ENCODE results near the gene PXDN. TPM values are rescaled to one million over a fixed set of nuclear protein-coding genes. Genes with fewer than 3 reads are reported as not detected.
"Not testable (repeated sequence)": the region's sequence is repeated elsewhere in the genome, so short reads cannot be mapped to it uniquely, and the experiment has no call there.

The PXDN gene
- polyA plus RNA-seq, 6 donors from 2014 or later: 1.3 TPM; not detected in 4

GRCh38 chr2:1633936-1634587 lies 110.3 kb downstream of the PXDN start:
- DNase-seq: no peak
- H3K4me1 Mint-ChIP-seq: no peaks in the 10 kb centered on the region
- H3K36me3 Mint-ChIP-seq: no peaks in the 10 kb centered on the region
- ATAC-seq (ENCODE audit: low read depth in 2 of 2): no peak
- peaks cover 3 to 8% (median 6%) of the 10 kb centered on the region in 3 donors for H3K27me3 Mint-ChIP-seq
- H3K27ac Mint-ChIP-seq: peak overlapping the region in 1 of 6 donors; percentile 37
- H3K9me3 Mint-ChIP-seq: no peaks in the 10 kb centered on the region
- H3K4me3 Mint-ChIP-seq: no peak overlapping the region

- peak overlapping the region in 1 of 6 donors; percentile 15 for H3K27ac Mint-ChIP-seq
- DNase-seq (no peak), ATAC-seq (ENCODE audit: low read depth in 2 of 2) (no peak)
- H3K9me3 Mint-ChIP-seq: no peaks in the 10 kb centered on the region
- H3K36me3 Mint-ChIP-seq: no peaks in the 10 kb centered on the region
- H3K27me3 Mint-ChIP-seq: peaks cover 3 to 11% (median 8%) of the 10 kb centered on the region in 3 donors
- peak overlapping the region in 1 of 8 donors; percentile 44 for H3K4me3 Mint-ChIP-seq
- no peaks in the 10 kb centered on the region for H3K4me1 Mint-ChIP-seq
Measured at GRCh38 chr2:1633092-1633671, 111.1 kb downstream of the PXDN start.

GRCh38 chr2:1632510-1632909 lies 111.8 kb downstream of the PXDN start:
- no peak for ATAC-seq (ENCODE audit: low read depth in 2 of 2)

GRCh38 chr2:1632002-1632348 lies 112.3 kb downstream of the PXDN start:
- Mint-ChIP-seq H3K27me3 (peaks cover under 1 to 12% (median 9%) of the 10 kb centered on the region in 3 donors), H3K9me3 (no peaks in the 10 kb centered on the region), H3K4me3 (no peak overlapping the region), H3K4me1 (no peaks in the 10 kb centered on the region), H3K27ac (no peak overlapping the region), H3K36me3 (no peaks in the 10 kb centered on the region)
- DNase-seq (no peak), ATAC-seq (ENCODE audit: low read depth in 2 of 2) (no peak)

More at GRCh38 chr2:1632510-1632909, 111.8 kb downstream of the PXDN start:
- Mint-ChIP-seq H3K27ac (no peak overlapping the region), H3K9me3 (no peaks in the 10 kb centered on the region), H3K36me3 (no peaks in the 10 kb centered on the region), H3K4me3 (peak overlapping the region in 1 of 8 donors; percentile 18), H3K4me1 (no peaks in the 10 kb centered on the region), H3K27me3 (peaks cover 6 to 17% (median 7%) of the 10 kb centered on the region in 3 donors)
- no peak for DNase-seq

- Mint-ChIP-seq H3K4me3 (no peak overlapping the region), H3K27ac (peak overlapping the region in 1 of 6 donors; percentile 90), H3K9me3 (no peaks in the 10 kb centered on the region), H3K36me3 (no peaks in the 10 kb centered on the region), H3K27me3 (peaks cover 0 to 12% (median 8%) of the 10 kb centered on the region in 3 donors), H3K4me1 (no peaks in the 10 kb centered on the region)
- ATAC-seq (ENCODE audit: low read depth in 2 of 2) (no peak), DNase-seq (no peak)
Measured at GRCh38 chr2:1631292-1632001, 112.9 kb downstream of the PXDN start.

- peaks cover 5 to 21% (median 14%) of the 10 kb centered on the region in 3 donors for H3K27me3 Mint-ChIP-seq
Measured at GRCh38 chr2:1628893-1629292, 115.4 kb downstream of the PXDN start.

GRCh38 chr2:1627628-1628381 lies 116.5 kb downstream of the PXDN start:
- H3K4me3 Mint-ChIP-seq: peak overlapping the region in 1 of 8 donors; percentile 16
- H3K27ac Mint-ChIP-seq: no peak overlapping the region
- DNase-seq: no peak

More at GRCh38 chr2:1628893-1629292, 115.4 kb downstream of the PXDN start:
- ATAC-seq (ENCODE audit: low read depth in 2 of 2) (no peak), DNase-seq (no peak)
- no peaks in the 10 kb centered on the region for H3K9me3 Mint-ChIP-seq
- no peak overlapping the region for H3K4me3 Mint-ChIP-seq
- H3K4me1 Mint-ChIP-seq: peaks cover 0 to 5% (median 0%) of the 10 kb centered on the region in 3 donors
- H3K36me3 Mint-ChIP-seq: no peaks in the 10 kb centered on the region
- peak overlapping the region in 1 of 6 donors; percentile 30 for H3K27ac Mint-ChIP-seq

GRCh38 chr2:1626271-1626681 lies 118.0 kb downstream of the PXDN start:
- DNase-seq: no peak
- no peak for ATAC-seq (ENCODE audit: low read depth in 2 of 2)
- H3K9me3 Mint-ChIP-seq: peaks cover 0 to 5% (median 0%) of the 10 kb centered on the region in 7 donors
- H3K36me3 Mint-ChIP-seq: no peaks in the 10 kb centered on the region
- peaks cover 0 to 10% (median 4%) of the 10 kb centered on the region in 3 donors for H3K4me1 Mint-ChIP-seq
- no peak overlapping the region for H3K27ac Mint-ChIP-seq
- H3K27me3 Mint-ChIP-seq: peaks cover 5 to 26% (median 21%) of the 10 kb centered on the region in 3 donors
- H3K4me3 Mint-ChIP-seq: no peak overlapping the region

More at GRCh38 chr2:1627628-1628381, 116.5 kb downstream of the PXDN start:
- Mint-ChIP-seq H3K27me3 (peaks cover 5 to 26% (median 21%) of the 10 kb centered on the region in 3 donors), H3K4me1 (peaks cover 0 to 5% (median 4%) of the 10 kb centered on the region in 3 donors), H3K36me3 (no peaks in the 10 kb centered on the region), H3K9me3 (peaks cover 0 to 5% (median 0%) of the 10 kb centered on the region in 7 donors)
- ATAC-seq (ENCODE audit: low read depth in 2 of 2): no peak

GRCh38 chr2:1625281-1626001 lies 118.9 kb downstream of the PXDN start:
- peak overlapping the region in 1 of 6 donors; percentile 27 for H3K27ac Mint-ChIP-seq
- no peak for DNase-seq
- H3K4me3 Mint-ChIP-seq: peak overlapping the region in 1 of 8 donors; percentile 30
- H3K36me3 Mint-ChIP-seq: no peaks in the 10 kb centered on the region
- peaks cover 0 to 11% (median 4%) of the 10 kb centered on the region in 3 donors for H3K4me1 Mint-ChIP-seq
- peaks cover 3 to 10% (median 4%) of the 10 kb centered on the region in 7 donors for H3K9me3 Mint-ChIP-seq
- ATAC-seq (ENCODE audit: low read depth in 2 of 2): no peak
- H3K27me3 Mint-ChIP-seq: peaks cover 5 to 26% (median 21%) of the 10 kb centered on the region in 3 donors

- Mint-ChIP-seq H3K4me1 (peaks cover 4 to 11% (median 6%) of the 10 kb centered on the region in 3 donors), H3K9me3 (peaks cover 4 to 15% (median 6%) of the 10 kb centered on the region in 7 donors), H3K4me3 (no peak overlapping the region), H3K27ac (no peak overlapping the region), H3K27me3 (peaks cover 5 to 25% (median 21%) of the 10 kb centered on the region in 3 donors), H3K36me3 (no peaks in the 10 kb centered on the region)
- ATAC-seq (ENCODE audit: low read depth in 2 of 2) (no peak), DNase-seq (no peak)
Measured at GRCh38 chr2:1623906-1624445, 120.3 kb downstream of the PXDN start.

GRCh38 chr2:1622521-1623200 lies 121.7 kb downstream of the PXDN start:
- Mint-ChIP-seq H3K36me3 (no peaks in the 10 kb centered on the region), H3K9me3 (peaks cover 4 to 15% (median 6%) of the 10 kb centered on the region in 7 donors), H3K4me1 (peaks cover 8 to 20% (median 18%) of the 10 kb centered on the region in 3 donors), H3K27me3 (peaks cover 3 to 21% (median 17%) of the 10 kb centered on the region in 3 donors), H3K27ac (peak overlapping the region in 1 of 6 donors; percentile 9), H3K4me3 (no peak overlapping the region)
- no peak for ATAC-seq (ENCODE audit: low read depth in 2 of 2)
- no peak for DNase-seq

GRCh38 chr2:1621976-1622375 lies 122.3 kb downstream of the PXDN start:
- peaks cover 0 to 21% (median 14%) of the 10 kb centered on the region in 3 donors for H3K27me3 Mint-ChIP-seq
- H3K9me3 Mint-ChIP-seq: peaks cover 4 to 15% (median 6%) of the 10 kb centered on the region in 7 donors

More at GRCh38 chr2:1621976-1622375, 122.3 kb downstream of the PXDN start:
- peaks cover 15 to 25% (median 25%) of the 10 kb centered on the region in 3 donors for H3K4me1 Mint-ChIP-seq
- peak overlapping the region in 1 of 8 donors; percentile 57 for H3K4me3 Mint-ChIP-seq
- H3K27ac Mint-ChIP-seq; ATAC-seq (ENCODE audit: low read depth in 2 of 2); DNase-seq; H3K36me3 Mint-ChIP-seq: not testable (repeated sequence)
